Naive thymus-derived CD4-positive, alpha-beta T cell (primary cell): ENCODE results near the gene SRSF7. TPM values are rescaled to one million over a fixed set of nuclear protein-coding genes. Genes with fewer than 3 reads are reported as not detected.
"Not testable (repeated sequence)": the region's sequence is repeated elsewhere in the genome, so short reads cannot be mapped to it uniquely, and the experiment has no call there.

Experiments
- ATAC-seq: fragments of 150-1000 bp; cut with Tn5 transposase; 2 replicates; pipeline ENCODE4 v1.10.0; 2021; ENCODE audit warnings: mild to moderate bottlenecking, moderate library complexity
- CTCF ChIA-PET: fragments of 350-600 bp; sonication (Branson Sonifier 250); formaldehyde crosslinking; loops from one replicate; lab custom pipeline; 2021; ENCODE audit warnings: antibody characterized with exemption; lab: Charles Lee
- POLR2A ChIA-PET: fragments of 350-600 bp; sonication (Branson Sonifier 250); formaldehyde crosslinking; loops from one replicate; lab custom pipeline; 2021; ENCODE audit warnings: antibody characterized with exemption, inconsistent platforms; lab: Charles Lee
- DNase-seq, 9 donors: peaks; one replicate each; pipeline versions ENCODE4 v3.0.0 to v3.0.0-alpha.2; 2020 to 2022; ENCODE audit warnings: mixed read lengths in 1 of 9
- H3K27ac ChIP-seq: one replicate; pipeline ENCODE4 v1.7.0; 2013; ENCODE audit warnings: mild to moderate bottlenecking, low read depth, low read length, moderate library complexity
- H3K27me3 ChIP-seq, 2 donors: one replicate each; pipeline ENCODE4 v1.7.0; 2013; ENCODE audit warnings: low read length in 2 of 2, mild to moderate bottlenecking in 2 of 2, moderate library complexity in 2 of 2; ENCODE audit not compliant: control insufficient read depth in 2 of 2, insufficient read depth in 2 of 2
- H3K36me3 ChIP-seq, 3 experiments: 1 replicate in 2 of 3; 2 replicates in 1 of 3; pipeline ENCODE4 v1.7.0; 2013; ENCODE audit warnings: low read length in 3 of 3, mild to moderate bottlenecking in 3 of 3, moderate library complexity in 1 of 3; ENCODE audit not compliant: insufficient read depth in 3 of 3, control insufficient read depth in 2 of 3
- H3K4me1 ChIP-seq, 2 donors: one replicate each; pipeline ENCODE4 v1.7.0; 2013; ENCODE audit warnings: low read length in 2 of 2, mild to moderate bottlenecking in 2 of 2, moderate library complexity in 1 of 2; ENCODE audit not compliant: control insufficient read depth in 2 of 2, insufficient read depth in 2 of 2
- H3K4me3 ChIP-seq: 2 replicates; pipeline ENCODE4 v1.7.0; 2013; ENCODE audit warnings: mild to moderate bottlenecking, low read length
- H3K9me3 ChIP-seq, 3 experiments: 1 replicate in 2 of 3; 2 replicates in 1 of 3; pipeline ENCODE4 v1.7.0; 2013; ENCODE audit warnings: low read length in 3 of 3; ENCODE audit not compliant: control insufficient read depth in 2 of 3
- H3K27ac Mint-ChIP-seq, 9 donors: one replicate each; pipeline ENCODE4 v1.8.0; 2020 to 2022; ENCODE audit warnings: mixed read lengths in 9 of 9, mild to moderate bottlenecking in 8 of 9, moderate library complexity in 5 of 9, inconsistent platforms in 2 of 9
- H3K27me3 Mint-ChIP-seq, 5 donors: one replicate each; pipeline ENCODE4 v1.8.0; 2021 to 2022; ENCODE audit warnings: mixed read lengths in 5 of 5, mild to moderate bottlenecking in 1 of 5
- H3K36me3 Mint-ChIP-seq, 5 donors: one replicate each; pipeline ENCODE4 v1.8.0; 2020 to 2022; ENCODE audit warnings: mixed read lengths in 5 of 5, mild to moderate bottlenecking in 3 of 5, inconsistent platforms in 1 of 5
- H3K4me1 Mint-ChIP-seq, 7 donors: one replicate each; pipeline ENCODE4 v1.8.0; 2020 to 2022; ENCODE audit warnings: mixed read lengths in 7 of 7, mild to moderate bottlenecking in 3 of 7, inconsistent platforms in 1 of 7
- H3K4me3 Mint-ChIP-seq, 10 donors: one replicate each; pipeline ENCODE4 v1.8.0; 2020 to 2022; ENCODE audit warnings: mild to moderate bottlenecking in 10 of 10, mixed read lengths in 10 of 10, moderate library complexity in 6 of 10, inconsistent platforms in 2 of 10
- H3K9me3 Mint-ChIP-seq, 11 donors: one replicate each; pipeline ENCODE4 v1.8.0; 2020 to 2022; ENCODE audit warnings: mixed read lengths in 11 of 11, mild to moderate bottlenecking in 4 of 11, inconsistent platforms in 1 of 11, moderate library complexity in 1 of 11
- intact Hi-C, 2 donors: fragments of 100-400 bp; cut with micrococcal nuclease; formaldehyde crosslinking; loops; one replicate each; pipeline ENCODE4 v1.15.1; 2023
- polyA plus RNA-seq, 2 donors: library from polyadenylated mRNA; unstranded; fragments of 300-500 nt; fragmentation: Illumina TruSeq; gene quantifications; one replicate each; pipeline ENCODE4 v1.2.3, GENCODE V29; 2021
- total RNA-seq, 6 experiments: library from RNA in 5 of 6; stranded (reverse) in 5 of 6; gene quantifications; 1 replicate in 5 of 6; 2 replicates in 1 of 6; pipeline ENCODE4 v1.2.3 and lab custom pipeline; 2021 to 2026

SRSF7 gene
- total and polyA plus RNA-seq, 7 experiments from 2014 or later: 197 to 503 (median 295) TPM

DNA sequence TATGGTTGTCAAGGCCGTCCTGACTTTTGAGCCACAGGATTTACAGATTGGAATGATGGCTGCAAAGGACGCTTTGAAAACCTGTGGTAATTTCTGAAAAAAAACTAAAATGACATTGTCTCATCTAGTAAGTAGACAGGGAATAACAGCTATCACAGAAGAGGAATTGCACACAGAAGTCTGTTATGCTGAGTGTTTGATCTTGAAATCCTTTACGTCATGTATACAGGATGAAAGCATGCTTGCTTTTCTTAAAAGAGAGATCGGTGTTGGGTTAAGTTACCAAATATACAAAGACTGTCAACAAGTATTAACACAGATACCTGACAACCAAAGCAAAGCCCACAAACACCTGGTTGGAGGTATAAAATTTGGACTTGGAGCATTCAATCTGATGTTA lies 12.6 kb upstream of the SRSF7 start:
- Histone ChIP-seq H3K27ac (no peak overlapping the region), H3K4me3 (no peak overlapping the region), H3K4me1 (no peaks in the 10 kb centered on the region), H3K9me3 (no peaks in the 10 kb centered on the region), H3K27me3 (no peaks in the 10 kb centered on the region), H3K36me3 (no peaks in the 10 kb centered on the region)
- Mint-ChIP-seq H3K4me3 (no peak overlapping the region), H3K27ac (no peak overlapping the region), H3K9me3 (no peaks in the 10 kb centered on the region), H3K27me3 (no peaks in the 10 kb centered on the region), H3K36me3 (no peaks in the 10 kb centered on the region), H3K4me1 (peaks cover 0 to 7% (median 0%) of the 10 kb centered on the region in 7 donors)
- intact Hi-C loops: loop anchor here in 1 of 2 donors (1.0 to 2.0 kb wide), 2 partner anchors 12 to 15 kb away; partner anchors contain the start of genes GEMIN6 and SRSF7
- CTCF ChIA-PET: no interaction called here
- ATAC-seq (no peak), DNase-seq (no peak)
- POLR2A ChIA-PET: interaction anchor here (1.3 kb wide), 1 partner anchor 12 kb away, joined by 5 read pairs; the partner anchor contains the start of gene SRSF7

DNA sequence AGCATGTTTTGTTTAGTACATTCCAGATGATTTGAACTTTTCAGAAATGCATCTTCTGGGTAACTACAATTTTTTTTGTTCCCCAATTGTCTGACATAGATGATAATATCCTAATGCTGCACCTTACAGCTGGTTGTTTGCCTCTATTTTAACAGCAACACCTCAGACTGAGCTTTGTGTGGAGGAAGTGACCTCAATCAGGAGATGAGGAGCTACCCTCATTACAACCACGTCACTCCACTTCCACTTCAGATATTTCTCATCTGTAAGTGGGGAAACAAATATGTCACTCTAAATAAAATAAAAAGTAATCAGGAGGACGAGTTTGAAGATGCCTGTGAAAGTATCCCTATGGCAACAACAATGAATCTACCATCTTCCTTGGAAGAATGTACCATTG lies 12.1 kb upstream of the SRSF7 start:
- Mint-ChIP-seq H3K36me3 (no peaks in the 10 kb centered on the region), H3K4me3 (no peak overlapping the region), H3K27me3 (no peaks in the 10 kb centered on the region), H3K9me3 (no peaks in the 10 kb centered on the region), H3K4me1 (peaks cover 0 to 7% (median 0%) of the 10 kb centered on the region in 7 donors), H3K27ac (no peak overlapping the region)
- no peaks in the 10 kb centered on the region for H3K9me3 ChIP-seq
- no peaks in the 10 kb centered on the region for H3K4me1 ChIP-seq
- H3K27me3 ChIP-seq: no peaks in the 10 kb centered on the region
- no peak overlapping the region for H3K4me3 ChIP-seq
- H3K36me3 ChIP-seq: no peaks in the 10 kb centered on the region
- POLR2A ChIA-PET: interaction anchor here (1.3 kb wide), 1 partner anchor 11 kb away, joined by 5 read pairs; the partner anchor contains the start of gene SRSF7
- CTCF ChIA-PET: no interaction called here
- ATAC-seq (peak; percentile 29), DNase-seq (no peak)
- intact Hi-C loops: loop anchor here in 1 of 2 donors (1.0 to 2.0 kb wide), 2 partner anchors 12 to 16 kb away; partner anchors contain the start of genes GEMIN6 and SRSF7
- H3K27ac ChIP-seq: no peak overlapping the region

DNA sequence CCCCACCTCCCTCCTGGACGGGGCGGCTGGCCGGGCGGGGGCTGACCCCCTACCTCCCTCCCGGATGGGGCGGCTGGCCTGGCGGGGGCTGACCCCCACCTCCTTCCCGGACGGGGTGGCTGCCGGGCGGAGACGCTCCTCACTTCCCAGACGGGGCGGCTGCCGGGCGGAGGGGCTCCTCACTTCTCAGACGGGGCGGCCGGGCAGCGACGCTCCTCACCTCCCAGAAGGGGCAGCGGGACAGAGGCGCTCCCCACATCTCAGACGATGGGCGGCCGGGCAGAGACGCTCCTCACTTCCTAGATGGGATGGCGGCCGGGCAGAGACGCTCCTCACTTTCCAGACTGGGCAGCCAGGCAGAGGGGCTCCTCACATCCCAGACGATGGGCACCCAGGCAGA lies 4.7 kb upstream of the SRSF7 start:
- CTCF ChIA-PET, H3K27me3 ChIP-seq, H3K27ac ChIP-seq, H3K4me3 Mint-ChIP-seq, H3K4me3 ChIP-seq, H3K36me3 ChIP-seq, H3K9me3 ChIP-seq, POLR2A ChIA-PET, intact Hi-C loops, DNase-seq, H3K36me3 Mint-ChIP-seq, ATAC-seq, H3K27me3 Mint-ChIP-seq, H3K9me3 Mint-ChIP-seq, H3K27ac Mint-ChIP-seq: not testable (repeated sequence)
- H3K4me1 ChIP-seq: peaks cover 0 to 12% of the 10 kb centered on the region in 2 donors
- peaks cover 6 to 27% (median 19%) of the 10 kb centered on the region in 7 donors for H3K4me1 Mint-ChIP-seq

DNA sequence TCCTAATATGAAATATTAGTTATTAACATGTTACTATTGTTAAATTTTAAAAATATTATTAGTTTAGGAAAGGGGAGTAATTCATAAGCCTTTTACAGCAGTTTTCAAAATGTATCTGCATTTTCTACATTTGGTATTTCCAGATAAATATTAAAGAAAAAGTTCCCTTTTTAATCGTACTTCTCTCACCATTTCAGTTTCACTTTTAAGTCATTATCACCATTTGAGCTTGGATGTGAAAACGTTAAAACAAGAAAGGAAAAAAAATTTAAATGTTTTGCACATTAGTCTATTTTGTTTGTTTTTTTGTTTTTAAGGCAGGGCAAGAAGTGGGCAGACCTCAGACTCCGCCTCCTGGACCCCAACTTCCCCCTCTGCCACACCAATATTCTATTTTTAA lies 3.3 kb upstream of the SRSF7 start:
- POLR2A ChIA-PET: interaction anchor here (0.6 to 1.5 kb wide), 3 partner anchors 14 to 63 kb away, joined by 3 read pairs; no protein-coding TSS in a partner anchor
- H3K27ac Mint-ChIP-seq: peak overlapping the region in 8 of 9 donors; percentile 65 to 92 (median 80)

DNA sequence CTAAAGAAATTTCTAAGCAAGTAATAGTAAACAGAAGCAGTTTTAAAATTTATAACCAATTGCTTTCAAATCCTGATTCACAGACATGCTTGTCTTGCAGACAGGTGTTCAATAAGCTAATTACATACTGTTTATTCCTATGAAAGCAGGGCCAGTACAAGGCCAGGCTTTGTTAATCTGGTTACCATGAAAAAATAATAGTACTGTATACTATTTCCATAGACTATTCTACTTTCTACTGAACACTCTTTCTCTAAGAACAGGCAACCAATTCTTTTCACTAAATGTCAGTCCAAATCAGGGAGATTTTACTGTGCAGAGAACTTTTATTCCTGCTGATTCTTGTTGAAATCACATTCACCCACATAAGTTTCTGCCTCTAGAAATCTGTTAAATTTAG lies 2.9 kb upstream of the SRSF7 start:
- no peaks in the 10 kb centered on the region for H3K9me3 ChIP-seq
- ChIA-PET CTCF (interaction anchor here (1.2 kb wide), 1 partner anchor 10 kb away, joined by 4 read pairs; no protein-coding TSS in a partner anchor), POLR2A (interaction anchor here (0.6 to 1.5 kb wide), 3 partner anchors 14 to 62 kb away, joined by 3 read pairs; no protein-coding TSS in a partner anchor)
- H3K4me1 Mint-ChIP-seq: peaks cover 13 to 42% (median 29%) of the 10 kb centered on the region in 7 donors
- DNase-seq (no peak), ATAC-seq (no peak)
- peak overlapping the region; percentile 46 to 85 (median 79) for H3K27ac Mint-ChIP-seq
- no peaks in the 10 kb centered on the region for H3K27me3 ChIP-seq
- H3K36me3 ChIP-seq: peaks cover 0 to 15% (median 8%) of the 10 kb centered on the region in 3 experiments
- peaks cover 9 to 21% (median 16%) of the 10 kb centered on the region in 5 donors for H3K36me3 Mint-ChIP-seq
- peak overlapping the region; percentile 53 for H3K4me3 ChIP-seq
- peaks cover 0 to 8% (median 0%) of the 10 kb centered on the region in 11 donors for H3K9me3 Mint-ChIP-seq
- H3K27me3 Mint-ChIP-seq: peaks cover 0 to 5% (median 0%) of the 10 kb centered on the region in 5 donors
- intact Hi-C loops: no loop called here
- H3K4me1 ChIP-seq: peaks cover under 1 to 13% of the 10 kb centered on the region in 2 donors
- H3K27ac ChIP-seq: peak overlapping the region; percentile 62
- H3K4me3 Mint-ChIP-seq: peak overlapping the region; percentile 68 to 82 (median 77)

More for the DNA sequence above, 3.3 kb upstream of the SRSF7 start:
- DNase-seq (no peak), ATAC-seq (no peak)
- H3K9me3 ChIP-seq: no peaks in the 10 kb centered on the region
- Mint-ChIP-seq H3K36me3 (peaks cover 9 to 17% (median 12%) of the 10 kb centered on the region in 5 donors), H3K4me1 (peaks cover 11 to 38% (median 25%) of the 10 kb centered on the region in 7 donors), H3K9me3 (peaks cover 0 to 8% (median 0%) of the 10 kb centered on the region in 11 donors), H3K4me3 (peak overlapping the region; percentile 68 to 85 (median 80)), H3K27me3 (peaks cover 0 to 5% (median 0%) of the 10 kb centered on the region in 5 donors)
- peaks cover 0 to 12% of the 10 kb centered on the region in 2 donors for H3K4me1 ChIP-seq
- CTCF ChIA-PET: interaction anchor here (1.2 kb wide), 1 partner anchor 11 kb away, joined by 4 read pairs; no protein-coding TSS in a partner anchor
- peak overlapping the region; percentile 53 for H3K4me3 ChIP-seq
- intact Hi-C loops: no loop called here
- H3K36me3 ChIP-seq: peaks cover 0 to 11% (median 5%) of the 10 kb centered on the region in 3 experiments
- no peaks in the 10 kb centered on the region for H3K27me3 ChIP-seq
- H3K27ac ChIP-seq: peak overlapping the region; percentile 62

DNA sequence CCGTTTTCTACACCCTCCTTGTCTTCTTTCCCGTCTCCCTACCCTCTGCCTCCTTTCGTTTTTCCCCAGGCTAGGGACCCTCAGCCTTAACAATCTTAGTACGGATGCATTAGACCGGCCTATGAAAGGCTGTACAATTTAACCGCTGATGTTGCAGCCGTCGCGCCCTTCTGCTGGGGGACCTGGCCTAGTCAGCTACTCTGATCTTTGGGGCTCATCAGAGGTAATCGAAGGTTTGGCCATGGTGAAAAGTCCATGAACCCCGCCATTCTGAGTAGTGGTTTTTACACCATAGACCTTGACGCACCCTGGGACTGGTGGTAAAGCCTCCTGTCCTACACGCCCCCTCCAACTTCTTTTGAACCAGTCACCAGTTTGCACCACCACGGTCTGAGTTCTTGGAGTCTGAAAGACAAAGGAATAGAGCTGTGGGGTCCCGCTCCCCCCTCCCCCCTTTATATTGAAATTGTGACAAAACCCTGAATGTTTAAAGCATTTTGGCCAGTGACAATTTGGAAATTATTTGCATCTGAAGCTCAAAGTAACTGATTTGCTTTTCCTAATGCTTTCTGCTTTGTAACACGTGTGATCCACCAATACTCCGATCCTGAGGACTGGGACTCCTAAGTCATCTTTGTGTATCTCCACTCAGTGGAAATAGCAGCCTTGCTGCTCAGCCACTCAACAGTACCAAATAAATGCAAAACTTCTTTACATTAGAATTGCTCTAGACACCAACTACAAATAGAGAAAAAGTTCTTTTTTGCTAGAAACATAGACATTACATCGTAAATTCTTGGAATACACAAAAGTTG lies 642 bp upstream of the SRSF7 start:
- H3K27ac Mint-ChIP-seq: peak overlapping the region; percentile 98 to 100 (median 100)
- peaks cover 0 to 10% (median 0%) of the 10 kb centered on the region in 11 donors for H3K9me3 Mint-ChIP-seq
- ChIA-PET POLR2A (interaction anchor here (0.5 to 6.7 kb wide), 40 partner anchors 10 to 1784 kb away, joined by 3 to 91 read pairs (median 5); partner anchors contain the start of genes ATL2, CEBPZ, EIF2AK2 and GALM), CTCF (interaction anchor here (0.5 to 0.7 kb wide), 2 partner anchors 23 to 33 kb away, joined by 3 to 4 read pairs; no protein-coding TSS in a partner anchor)
- H3K36me3 ChIP-seq: peaks cover 19 to 37% (median 30%) of the 10 kb centered on the region in 3 experiments
- peaks cover 0 to 5% (median 0%) of the 10 kb centered on the region in 5 donors for H3K27me3 Mint-ChIP-seq
- peak overlapping the region; percentile 96 for H3K4me3 ChIP-seq
- H3K27me3 ChIP-seq: no peaks in the 10 kb centered on the region
- DNase-seq (no peak), ATAC-seq (no peak)
- peaks cover 18 to 41% (median 34%) of the 10 kb centered on the region in 5 donors for H3K36me3 Mint-ChIP-seq
- H3K4me1 ChIP-seq: peaks cover 23 to 35% of the 10 kb centered on the region in 2 donors
- H3K4me3 Mint-ChIP-seq: peak overlapping the region; percentile 95 to 100 (median 99)
- peaks cover 33 to 65% (median 50%) of the 10 kb centered on the region in 7 donors for H3K4me1 Mint-ChIP-seq
- H3K27ac ChIP-seq: peak overlapping the region; percentile 95
- H3K9me3 ChIP-seq: no peaks in the 10 kb centered on the region
- intact Hi-C loops: loop anchor here (1.0 to 2.0 kb wide), 12 partner anchors 11 to 1785 kb away; partner anchors contain the start of genes ATL2 (in 2 of the 2), GALM (in 2 of the 2), GEMIN6 (in 2 of the 2) and SOS1 (in 2 of the 2)
